Adipose tissue (tissue), 3 donors: ENCODE data around the gene BRAP. TPM values are rescaled to one million over a fixed set of nuclear protein-coding genes. Genes with fewer than 3 reads are reported as not detected.
"Not testable (repeated sequence)": the region's sequence is repeated elsewhere in the genome, so short reads cannot be mapped to it uniquely, and the experiment has no call there.

ENCODE experiments used
- H3K27ac ChIP-seq: one replicate; pipeline ENCODE4 v1.5.1; 2013; ENCODE audit warnings: low read depth, low read length
- WGBS, 3 donors: extraction: QIAGEN DNeasy Blood & Tissue Kit; methylation state at CpG; one replicate each; pipeline ENCODE4 v1.1.7; 2013; 5-methylcytosine and 5-hydroxymethylcytosine counted together
- polyA plus RNA-seq, 3 donors: library from polyadenylated mRNA; stranded (reverse); fragments of 200-250 nt; gene quantifications; one replicate each; pipeline ENCODE4 v1.2.3, GENCODE V29; 2013
- donor health status: healthy with polysubstance abuse.
- donor health status: Bipolar disorder and iron deficiency.
- donor health status: healthy.

The BRAP gene
- polyA plus RNA-seq, 3 donors, result 4.5 to 7.9 (median 7.4) TPM

GRCh38 chr12:111636209-111636945 lies 49.4 kb downstream of the BRAP start:
- 37 to 41% (median 37%) methylated on average over 19 of the region's 19 CpGs for WGBS, 3 donors
- no peak overlapping the region for H3K27ac ChIP-seq

DNA sequence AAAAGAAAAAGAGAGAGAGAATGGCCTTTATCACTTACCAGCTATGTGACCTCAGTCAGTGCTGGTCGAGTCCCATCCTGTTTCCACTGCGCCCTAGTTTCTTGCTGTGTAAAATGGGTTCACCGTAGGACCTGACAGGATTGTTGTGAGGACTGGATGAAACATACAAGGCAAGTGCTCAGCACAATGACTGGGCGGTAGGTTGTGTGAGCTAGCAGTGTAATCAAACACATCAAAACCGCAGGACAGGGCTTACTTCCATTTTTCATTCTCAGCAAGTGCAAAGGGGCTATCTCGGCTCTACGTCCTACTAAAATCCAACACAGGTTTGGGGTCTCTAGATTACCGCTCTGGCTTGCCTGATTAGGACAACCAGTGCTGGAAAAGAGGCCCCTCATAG lies 50.2 kb downstream of the BRAP start:
- 60 to 79% (median 62%) methylated on average over 8 of the region's 8 CpGs for WGBS, 3 donors
- H3K27ac ChIP-seq, result no peak overlapping the region

GRCh38 chr12:111628505-111629260 lies 57.1 kb downstream of the BRAP start:
- no peak overlapping the region for H3K27ac ChIP-seq
- 94 to 95% (median 94%) methylated on average over 7 of the region's 7 CpGs for WGBS, 3 donors

GRCh38 chr12:111626230-111626629 lies 59.5 kb downstream of the BRAP start:
- WGBS, 3 donors, result 92 to 96% (median 93%) methylated on average over 6 of the region's 6 CpGs
- no peak overlapping the region for H3K27ac ChIP-seq

- 87 to 90% (median 90%) methylated on average over 8 of the region's 8 CpGs for WGBS, 3 donors
- H3K27ac ChIP-seq, result no peak overlapping the region
Observed at GRCh38 chr12:111624540-111624939, 61.2 kb downstream of the BRAP start.

DNA sequence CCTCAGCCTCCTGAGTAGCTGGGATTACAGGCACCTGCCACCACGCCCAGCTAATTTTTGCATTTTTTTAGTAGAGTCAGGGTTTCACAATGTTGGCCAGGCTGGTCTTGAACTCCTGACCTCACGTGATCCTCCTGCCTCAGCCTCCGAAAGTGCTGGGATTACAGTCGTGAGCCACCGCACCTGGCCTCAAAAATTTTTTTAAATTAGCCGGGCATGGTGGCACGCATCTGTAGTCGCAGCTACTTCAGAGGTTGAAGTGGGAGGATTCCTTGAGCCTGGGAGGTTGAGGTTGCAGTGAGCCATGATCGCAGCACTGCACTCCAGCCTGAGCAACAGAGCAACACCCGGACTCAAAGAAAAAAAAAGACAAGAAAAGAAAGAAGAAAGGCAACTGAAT lies 67.9 kb downstream of the BRAP start:
- H3K27ac ChIP-seq, result not testable (repeated sequence)
- WGBS, 3 donors, result 92 to 95% (median 94%) methylated on average over 10 of the region's 10 CpGs

GRCh38 chr12:111616177-111616623 lies 69.6 kb downstream of the BRAP start:
- WGBS, 3 donors, result 62 to 71% (median 62%) methylated on average over 7 of the region's 7 CpGs

GRCh38 chr12:111607239-111607638 lies 78.5 kb downstream of the BRAP start:
- 53 to 83% (median 81%) methylated on average over 3 of the region's 3 CpGs for WGBS, 3 donors
- no peak overlapping the region for H3K27ac ChIP-seq

More at GRCh38 chr12:111616177-111616623, 69.6 kb downstream of the BRAP start:
- no peak overlapping the region for H3K27ac ChIP-seq

GRCh38 chr12:111606767-111607230 lies 79.0 kb downstream of the BRAP start:
- WGBS, 3 donors, result 75 to 86% (median 86%) methylated on average over 3 of the region's 3 CpGs
- no peak overlapping the region for H3K27ac ChIP-seq

DNA sequence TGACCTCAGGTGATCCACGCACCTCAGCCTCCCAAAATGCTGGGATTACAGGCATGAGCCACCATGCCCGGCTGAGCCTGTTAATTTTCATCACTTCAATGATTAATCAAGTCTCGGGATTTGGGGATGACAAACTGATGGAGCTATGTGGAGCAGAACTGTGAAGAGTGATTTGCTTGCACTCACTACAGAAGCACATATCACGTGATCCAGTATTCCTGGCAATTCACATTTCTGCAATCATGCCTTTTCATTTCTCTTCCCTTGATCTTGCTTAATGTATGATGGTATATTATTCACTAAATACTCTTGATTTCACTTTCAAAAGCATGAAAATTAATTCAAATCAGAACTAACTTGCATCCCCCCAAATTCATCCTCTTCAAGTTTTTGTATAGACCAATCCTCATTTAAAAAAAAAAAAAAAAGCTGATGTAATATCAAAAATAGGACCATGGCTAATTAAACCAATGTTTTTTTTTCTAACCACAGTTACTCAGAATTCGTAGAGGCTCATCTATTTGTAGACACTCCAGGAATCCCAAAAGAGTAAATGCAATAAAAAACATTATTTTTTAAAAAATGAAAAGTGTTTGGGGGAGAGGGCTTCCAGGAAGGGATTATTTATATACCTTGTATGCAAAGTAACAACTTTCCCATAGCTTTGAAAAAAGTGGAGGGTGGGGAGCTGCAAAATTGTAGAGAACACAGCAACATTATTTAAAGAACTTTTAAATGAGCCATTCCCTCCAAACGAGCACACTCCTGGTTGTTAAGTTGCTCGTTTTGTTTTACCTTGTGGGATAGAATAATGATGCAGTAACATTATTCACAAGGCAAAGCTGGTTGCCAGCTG lies 79.6 kb downstream of the BRAP start:
- WGBS, 3 donors, result 83 to 87% (median 84%) methylated on average over 7 of the region's 7 CpGs

GRCh38 chr12:111602857-111603256 lies 82.9 kb downstream of the BRAP start:
- H3K27ac ChIP-seq, result not testable (repeated sequence)
- 94 to 96% (median 95%) methylated on average over 11 of the region's 11 CpGs for WGBS, 3 donors

More for the DNA sequence above, 79.6 kb downstream of the BRAP start:
- no peak overlapping the region for H3K27ac ChIP-seq

DNA sequence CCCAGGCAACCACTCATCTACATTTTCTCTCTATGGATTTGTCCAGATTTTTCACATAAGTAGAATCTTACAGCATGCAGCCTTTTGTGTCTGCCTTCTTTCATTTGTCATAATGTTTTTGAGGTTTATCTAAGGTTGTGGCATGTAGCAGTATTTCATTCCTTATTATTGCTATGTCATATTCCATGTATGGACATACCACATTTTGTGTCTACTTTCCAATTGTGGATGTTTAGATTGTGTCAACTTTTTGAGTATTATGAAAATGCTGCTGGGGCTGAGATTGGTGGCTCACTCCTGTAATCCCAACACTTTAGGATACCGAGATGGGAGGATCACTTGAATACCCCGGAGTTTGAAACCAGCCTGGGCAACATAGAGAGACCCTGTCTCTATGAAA lies 83.4 kb downstream of the BRAP start:
- H3K27ac ChIP-seq, result no peak overlapping the region
- 95 to 98% (median 98%) methylated on average over 2 of the region's 2 CpGs for WGBS, 3 donors

DNA sequence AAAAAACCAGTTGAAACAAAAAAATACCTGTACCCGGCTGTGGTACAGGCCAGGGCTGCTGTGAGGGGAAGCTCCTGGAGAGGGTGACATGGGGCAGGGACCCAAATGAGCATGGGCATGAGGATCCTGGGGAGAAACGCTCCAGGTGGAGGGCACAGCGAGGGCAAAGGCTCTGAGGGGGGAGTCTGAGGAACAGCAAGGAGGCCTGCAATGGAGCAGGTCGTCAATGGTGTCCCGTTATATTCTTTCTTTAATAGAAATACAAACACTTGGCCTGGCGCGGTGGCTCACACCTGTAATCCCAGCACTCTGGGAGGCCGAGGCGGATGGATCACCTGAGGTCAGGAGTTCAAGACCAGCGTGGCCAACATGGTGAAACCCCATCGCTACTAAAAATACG lies 84.8 kb downstream of the BRAP start:
- WGBS, 3 donors, result 90 to 98% (median 91%) methylated on average over 12 of the region's 12 CpGs
- not testable (repeated sequence) for H3K27ac ChIP-seq

GRCh38 chr12:111600205-111600642 lies 85.5 kb downstream of the BRAP start:
- WGBS, 3 donors, result 4 to 7% (median 6%) methylated on average over 5 of the region's 5 CpGs
- no peak overlapping the region for H3K27ac ChIP-seq

GRCh38 chr12:111599453-111600204 lies 86.1 kb downstream of the BRAP start:
- H3K27ac ChIP-seq, result peak overlapping the region; percentile 71
- WGBS, 3 donors, result 0 to 1% (median 1%) methylated on average over 47 to 56 of the region's 56 CpGs

DNA sequence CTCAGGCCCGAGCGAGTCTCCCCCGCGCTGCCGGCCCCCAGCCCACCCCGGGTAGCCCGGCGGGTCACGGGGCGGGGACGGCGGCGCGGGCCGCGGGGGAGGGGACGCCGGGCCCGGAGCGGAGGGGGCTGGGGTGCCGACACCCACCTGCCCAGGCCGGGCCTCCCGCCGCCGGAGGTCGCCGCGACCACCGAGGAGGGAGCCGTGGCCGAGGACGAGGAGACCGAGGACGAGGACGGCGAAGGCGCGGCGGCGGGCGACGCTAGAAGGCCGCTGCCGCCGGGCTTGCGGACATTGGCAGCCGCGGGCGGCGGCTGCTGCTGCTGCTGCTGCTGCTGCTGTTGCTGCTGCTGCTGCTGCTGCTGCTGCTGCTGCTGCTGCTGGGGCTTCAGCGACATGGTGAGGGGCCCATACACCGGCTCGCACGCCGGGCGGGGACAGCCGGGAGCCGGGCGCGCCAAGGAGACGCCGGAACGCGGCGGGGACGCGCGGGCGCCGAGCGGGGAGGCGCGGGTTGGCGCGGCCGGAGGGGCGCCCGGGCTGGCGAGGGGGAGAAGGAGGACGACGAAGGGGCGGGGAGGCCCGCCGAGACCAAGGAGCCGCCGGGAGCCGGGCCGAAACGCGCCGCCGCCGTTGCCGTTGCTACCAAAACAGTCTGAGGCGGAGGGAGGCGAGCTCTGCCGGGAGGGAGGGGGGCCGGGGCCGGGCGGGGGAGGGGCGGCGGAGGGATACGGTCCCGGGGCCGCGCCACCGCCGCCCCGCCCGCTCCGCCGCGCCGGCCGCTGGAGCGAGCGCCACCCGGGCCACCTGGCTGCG lies 86.9 kb downstream of the BRAP start, which contains the start of gene ATXN2:
Gene ATXN2, minus strand, starts transcription at position 679 of the 816 bp plus-strand sequence. Its CDS starts 281 bp downstream, at position 398.
- WGBS, 3 donors, result 0 to 1% (median 0%) methylated on average over 29 to 119 of the region's 119 CpGs
- H3K27ac ChIP-seq, result peak within 1 kb of the TSS; percentile 71
